Renal cortex interstitium (tissue), 11 donors: ENCODE results near the gene USP44. TPM values are rescaled to one million over a fixed set of nuclear protein-coding genes. Genes with fewer than 3 reads are reported as not detected.

Experiments
- DNase-seq, 11 donors: peaks; one replicate each; pipeline ENCODE4 v3.0.0-alpha.2; 2013; ENCODE audit warnings: low read depth in 9 of 11, low spot score in 4 of 11; ENCODE audit errors: extremely low read depth in 1 of 11
- polyA plus RNA-seq, 3 donors: library from polyadenylated mRNA; unstranded; fragments of 120-200 nt; gene quantifications; one replicate each; pipeline ENCODE4 v1.2.1, GENCODE V29; 2013; ENCODE audit not compliant: insufficient read length in 3 of 3

The USP44 gene
- polyA plus RNA-seq, 3 donors = 1.8 to 2.6 (median 2.0) TPM

DNA sequence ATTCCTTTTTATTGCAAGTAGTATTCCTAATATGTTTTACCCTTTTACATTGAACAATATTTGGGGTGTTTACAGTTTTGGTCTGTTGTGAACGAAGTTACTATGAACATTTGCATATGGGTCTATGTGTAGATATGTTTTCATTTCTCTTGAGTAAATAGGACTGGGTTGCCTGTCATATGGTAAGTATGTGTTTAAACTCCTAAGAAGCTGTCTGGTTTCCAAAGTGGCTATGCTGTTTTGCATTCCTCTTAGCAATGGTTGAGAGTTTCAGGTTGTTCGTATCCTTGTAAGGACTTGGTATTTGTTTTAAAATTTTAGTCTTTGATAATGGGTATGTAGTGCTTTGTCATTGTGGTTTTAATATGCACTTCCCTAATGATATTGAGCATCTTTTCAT is 71.0 kb downstream of the USP44 start:
- no peak for DNase-seq

GRCh38 chr12:95474660-95474958 is 76.7 kb downstream of the USP44 start:
- peak in 4 of 11 donors; percentile 7 to 11 (median 8) for DNase-seq

GRCh38 chr12:95473884-95474659 is 77.2 kb downstream of the USP44 start, which contains the start of gene METAP2:
Gene METAP2 (plus strand): TSS chr12:95474152. CDS start chr12:95474180, 28 bp downstream.
- DNase-seq = peak; percentile 83 to 96 (median 91)

GRCh38 chr12:95473231-95473883 is 77.9 kb downstream of the USP44 start:
- DNase-seq = peak in 10 of 11 donors; percentile 33 to 73 (median 54)

DNA sequence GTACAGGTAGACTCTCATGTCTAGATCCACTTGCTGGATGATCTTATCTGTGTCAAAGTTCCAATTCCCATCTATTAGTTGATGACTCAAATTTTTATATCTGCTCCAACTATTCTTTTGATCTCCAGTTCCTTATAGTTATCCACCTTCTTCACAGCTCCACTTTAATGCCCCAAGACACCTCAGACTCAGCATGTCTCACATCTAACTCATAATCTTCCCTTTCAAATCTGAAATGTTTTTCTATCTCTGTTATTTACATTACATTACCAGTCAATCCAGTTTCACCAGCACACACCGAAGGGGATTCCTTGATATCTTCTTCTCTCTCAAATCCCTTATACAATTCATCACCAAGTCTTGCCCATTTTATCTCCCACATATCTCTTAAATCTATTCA is 81.0 kb downstream of the USP44 start:
- DNase-seq = no peak

Other genes with a start within 250 kb of the USP44 start
- 100 to 1,000 TPM; 111 to 135 (median 117) TPM for gene METAP2, start 77.3 kb downstream of the USP44 start, polyA plus RNA-seq
- 100 to 1,000 TPM in 1 of 3 donors, 10 to 100 TPM in 2; 84.1 to 119 (median 98.6) TPM for gene NTN4, start 239.3 kb upstream of the USP44 start, polyA plus RNA-seq